ENCODE data around the gene DGKG.

Gene DGKG

DNA sequence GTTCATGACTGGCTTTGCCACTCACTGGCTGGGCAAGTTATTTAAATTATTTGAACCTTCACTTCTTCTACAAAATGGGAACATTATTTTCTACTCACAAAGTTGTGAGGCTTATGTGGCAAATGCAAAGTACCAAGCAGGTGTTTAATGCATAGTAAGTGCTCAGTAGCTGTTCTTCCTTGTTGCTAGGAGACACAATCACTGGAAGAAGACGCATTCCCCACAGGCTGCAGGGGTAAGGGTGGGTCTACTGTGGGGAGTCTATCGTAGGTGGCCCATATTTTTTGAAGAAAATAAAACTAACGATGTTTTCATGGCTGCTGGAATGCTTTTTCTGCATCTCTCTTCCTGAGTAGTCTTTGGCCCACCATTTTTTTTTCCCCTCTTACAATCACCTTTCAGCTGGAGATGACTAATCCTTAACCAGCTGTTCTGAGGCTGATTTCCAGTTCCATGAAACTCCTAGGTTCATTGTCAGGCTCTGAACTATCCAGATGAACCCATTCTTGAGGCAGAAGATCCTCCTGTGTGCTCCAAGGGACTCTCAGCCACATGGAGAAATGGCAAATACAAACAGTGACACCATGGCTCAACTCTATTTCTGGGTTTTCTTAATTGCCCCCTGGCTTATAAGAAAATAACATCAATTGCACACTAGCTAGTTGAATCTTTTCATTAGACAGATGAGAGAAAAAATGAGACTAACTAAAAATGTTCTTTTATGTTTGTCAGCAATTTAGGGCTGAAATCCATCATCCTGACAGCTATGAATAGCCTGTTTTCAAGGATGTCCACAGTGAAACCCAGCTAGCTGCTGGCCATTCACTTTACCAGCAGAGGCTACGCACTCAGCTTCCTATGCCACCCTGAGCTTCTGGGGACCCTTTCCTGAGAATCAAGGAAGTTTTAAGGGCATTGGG, 144.9 kb downstream of the DGKG start:
- no peak for DNase-seq (ENCODE audit: extremely low read depth in 1 of 2, low read depth in 1 of 2)

GRCh38 chr3:186214670-186215069, 147.4 kb downstream of the DGKG start:
- no peak for DNase-seq (ENCODE audit: extremely low read depth in 1 of 2, low read depth in 1 of 2)

GRCh38 chr3:186213946-186214345, 148.1 kb downstream of the DGKG start:
- DNase-seq (ENCODE audit: extremely low read depth in 1 of 2, low read depth in 1 of 2), result no peak

DNA sequence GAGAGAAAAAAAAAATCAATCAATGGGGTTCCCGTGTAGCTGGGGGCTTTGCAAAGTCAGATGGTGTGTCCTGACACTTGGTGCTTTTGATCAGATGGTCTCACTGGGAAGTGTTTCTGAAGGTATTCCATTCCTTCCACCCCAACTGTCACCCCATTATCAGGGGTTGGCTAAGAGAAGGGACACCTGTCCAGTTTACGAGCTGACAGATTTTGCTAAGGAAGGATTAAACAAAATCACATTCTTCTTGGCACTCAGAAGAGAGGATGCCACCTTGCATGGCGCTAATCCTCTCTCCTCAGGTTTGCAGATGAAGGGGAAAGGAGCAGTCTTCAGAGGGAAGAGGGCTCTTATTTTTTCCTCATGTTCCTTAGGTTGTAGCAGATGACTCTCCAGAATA, 149.4 kb downstream of the DGKG start:
- DNase-seq (ENCODE audit: extremely low read depth in 1 of 2, low read depth in 1 of 2), result no peak

DNA sequence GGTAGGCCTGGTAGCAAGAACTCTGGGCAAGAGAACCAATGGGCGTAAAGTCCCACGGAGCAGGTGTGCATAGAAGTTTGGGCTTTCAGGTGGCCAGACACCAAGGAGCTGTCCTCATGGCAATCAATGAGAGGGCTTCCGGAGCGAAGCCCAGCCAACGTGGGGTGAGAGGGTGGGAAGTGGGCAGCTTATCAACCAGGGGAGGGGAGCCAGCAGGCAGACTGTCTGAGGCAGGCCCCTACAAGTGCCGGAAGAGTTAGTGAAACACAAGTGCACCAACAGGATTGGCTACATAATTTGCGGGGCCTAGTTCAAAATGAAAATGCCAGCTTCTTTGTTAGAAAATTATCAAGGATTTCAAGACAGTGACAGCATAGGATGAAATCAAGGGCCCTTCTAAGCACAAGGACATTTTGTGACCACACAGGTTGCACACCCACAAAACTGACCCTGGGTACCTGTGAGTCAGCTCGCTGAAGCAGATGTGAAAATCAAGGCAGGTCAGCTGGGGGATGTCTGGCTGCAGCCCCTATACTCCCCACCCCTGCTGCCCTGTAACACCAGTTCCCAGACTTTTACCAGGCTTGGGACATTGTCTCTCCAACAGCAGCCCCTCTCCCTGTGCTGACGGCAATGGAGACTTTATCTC, 151.1 kb downstream of the DGKG start:
- no peak for DNase-seq (ENCODE audit: extremely low read depth in 1 of 2, low read depth in 1 of 2)

GRCh38 chr3:186209810-186210752, 152.0 kb downstream of the DGKG start:
- DNase-seq (ENCODE audit: extremely low read depth in 1 of 2, low read depth in 1 of 2), result no peak

- no peak for DNase-seq (ENCODE audit: extremely low read depth in 1 of 2, low read depth in 1 of 2)
These were observed 153.6 kb downstream of the DGKG start for GRCh38 chr3:186208296-186208989.

DNA sequence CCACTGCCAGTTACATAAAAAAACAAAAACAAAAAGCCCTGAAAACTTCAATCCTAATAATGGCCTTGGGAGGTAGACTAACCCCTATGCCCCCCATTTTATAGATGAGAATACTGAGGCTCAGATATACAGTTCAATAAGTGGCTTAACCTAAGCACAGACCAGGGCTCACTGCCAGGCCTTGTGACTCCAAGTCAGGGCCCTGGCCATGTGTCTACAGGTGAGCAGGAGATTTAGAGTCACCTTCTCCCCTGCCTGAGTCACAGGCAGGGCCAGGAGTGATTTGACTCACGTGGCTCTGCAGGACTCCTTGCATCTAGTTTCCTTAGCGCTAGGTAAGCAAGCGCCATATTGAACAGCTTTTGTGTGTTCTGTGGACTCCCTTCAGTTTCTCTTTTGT, 154.5 kb downstream of the DGKG start:
- DNase-seq (ENCODE audit: extremely low read depth in 1 of 2, low read depth in 1 of 2), result no peak

DNA sequence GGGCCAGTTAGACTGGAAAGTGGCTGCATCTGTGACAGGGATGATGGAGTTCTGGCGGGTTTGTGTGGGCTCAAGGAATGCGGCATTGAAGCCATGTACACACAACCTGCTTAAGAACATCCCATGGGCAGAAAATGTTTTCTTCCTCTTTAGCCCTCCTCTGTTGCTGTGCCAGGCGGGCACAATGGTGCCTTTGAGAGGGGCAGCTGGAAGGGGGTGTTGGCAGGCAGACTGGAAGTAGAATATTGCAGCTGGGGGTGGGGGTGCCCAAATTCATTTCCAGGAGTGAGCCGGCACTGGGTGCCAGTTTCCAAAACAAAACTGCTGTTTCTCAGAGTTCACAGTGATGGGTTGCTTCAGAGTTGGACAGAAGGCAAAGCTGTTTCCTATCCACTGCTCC, 161.3 kb downstream of the DGKG start:
- DNase-seq (ENCODE audit: extremely low read depth in 1 of 2, low read depth in 1 of 2), result no peak

GRCh38 chr3:186198442-186198841, 163.6 kb downstream of the DGKG start:
- no peak for DNase-seq (ENCODE audit: extremely low read depth in 1 of 2, low read depth in 1 of 2)

GRCh38 chr3:186194451-186194811, 167.6 kb downstream of the DGKG start:
- DNase-seq (ENCODE audit: extremely low read depth in 1 of 2, low read depth in 1 of 2), result no peak

GRCh38 chr3:186193534-186194450, 168.2 kb downstream of the DGKG start:
- no peak for DNase-seq (ENCODE audit: extremely low read depth in 1 of 2, low read depth in 1 of 2)

DNA sequence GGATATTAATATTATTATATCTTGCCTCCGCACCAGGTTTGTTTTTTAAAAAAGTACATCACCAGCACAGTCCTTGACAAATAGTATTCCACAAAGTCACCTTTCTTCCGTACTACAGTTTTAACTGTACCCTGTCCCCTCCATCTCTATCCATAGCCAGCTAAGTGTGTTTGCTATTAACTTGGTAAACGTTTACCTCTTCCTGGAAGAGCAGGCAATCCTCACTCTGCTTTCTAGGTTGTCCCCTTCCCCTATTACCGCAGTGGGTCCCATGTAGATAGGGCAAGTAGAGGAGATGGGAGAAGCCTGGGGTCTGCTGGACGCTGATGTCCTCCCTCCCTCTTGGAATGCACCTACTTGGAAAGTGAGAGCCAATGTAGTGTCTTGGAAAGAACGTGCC, 169.2 kb downstream of the DGKG start:
- DNase-seq (ENCODE audit: extremely low read depth in 1 of 2, low read depth in 1 of 2), result no peak

DNA sequence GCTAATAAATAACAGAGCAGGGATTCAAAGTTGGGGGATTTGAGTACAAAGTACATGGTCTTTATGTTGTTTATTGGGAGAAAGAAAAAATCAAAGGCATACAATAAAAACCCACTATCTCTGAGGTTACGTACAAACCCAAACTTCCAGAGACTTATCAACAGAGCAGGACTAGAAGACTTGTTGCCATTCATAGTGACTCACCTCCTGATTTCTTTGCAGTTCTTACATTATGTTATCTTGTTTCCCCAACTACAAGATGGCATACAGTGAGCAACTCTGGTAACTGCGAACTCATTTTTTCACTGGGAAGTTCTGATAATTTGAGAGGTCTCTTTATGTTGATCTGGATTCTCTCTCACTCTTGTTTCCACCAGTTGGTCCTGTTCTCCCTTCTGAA, 172.5 kb downstream of the DGKG start:
- DNase-seq (ENCODE audit: extremely low read depth in 1 of 2, low read depth in 1 of 2), result no peak

DNA sequence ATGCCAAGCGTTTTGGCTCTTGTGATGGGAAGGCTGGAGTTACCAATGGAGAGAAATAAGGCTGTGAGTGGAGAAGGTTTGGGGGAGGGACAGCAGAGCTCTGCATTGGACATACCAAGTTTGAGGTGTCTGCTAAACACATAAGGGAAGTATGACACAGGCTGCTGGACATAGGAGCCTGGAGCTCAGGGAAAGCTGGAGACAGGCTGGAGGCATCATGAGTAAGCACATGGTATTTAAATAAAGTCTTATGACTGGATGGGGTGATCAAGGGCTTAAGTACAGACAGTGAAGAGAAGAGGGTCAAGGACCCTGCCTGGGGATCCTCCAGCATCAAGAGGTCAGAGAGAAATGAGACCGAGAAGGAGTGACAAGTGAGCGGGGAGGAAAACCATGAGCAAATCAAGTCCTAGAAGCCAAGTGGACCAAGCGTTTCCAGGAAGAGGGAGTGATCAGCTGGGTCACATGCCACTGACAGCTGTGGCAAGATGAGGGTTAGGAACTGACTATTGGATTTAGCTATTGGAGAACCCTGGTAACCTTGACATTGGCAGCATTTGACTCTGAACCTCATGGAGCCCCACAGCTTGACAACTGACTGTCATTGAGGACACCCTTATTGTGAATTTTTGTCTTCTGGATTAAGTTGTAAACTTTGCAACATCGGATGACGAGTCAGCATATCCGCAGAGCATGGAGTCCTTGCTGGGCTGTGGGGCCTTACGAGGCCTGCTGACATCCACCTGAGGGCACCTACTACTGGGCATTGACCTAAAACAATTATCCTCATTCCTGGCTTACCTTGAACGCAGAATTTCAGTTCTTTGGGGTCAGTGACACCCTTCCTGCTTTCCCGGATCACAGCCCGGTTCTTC, 174.4 kb downstream of the DGKG start:
- no peak for DNase-seq (ENCODE audit: extremely low read depth in 1 of 2, low read depth in 1 of 2)

DNA sequence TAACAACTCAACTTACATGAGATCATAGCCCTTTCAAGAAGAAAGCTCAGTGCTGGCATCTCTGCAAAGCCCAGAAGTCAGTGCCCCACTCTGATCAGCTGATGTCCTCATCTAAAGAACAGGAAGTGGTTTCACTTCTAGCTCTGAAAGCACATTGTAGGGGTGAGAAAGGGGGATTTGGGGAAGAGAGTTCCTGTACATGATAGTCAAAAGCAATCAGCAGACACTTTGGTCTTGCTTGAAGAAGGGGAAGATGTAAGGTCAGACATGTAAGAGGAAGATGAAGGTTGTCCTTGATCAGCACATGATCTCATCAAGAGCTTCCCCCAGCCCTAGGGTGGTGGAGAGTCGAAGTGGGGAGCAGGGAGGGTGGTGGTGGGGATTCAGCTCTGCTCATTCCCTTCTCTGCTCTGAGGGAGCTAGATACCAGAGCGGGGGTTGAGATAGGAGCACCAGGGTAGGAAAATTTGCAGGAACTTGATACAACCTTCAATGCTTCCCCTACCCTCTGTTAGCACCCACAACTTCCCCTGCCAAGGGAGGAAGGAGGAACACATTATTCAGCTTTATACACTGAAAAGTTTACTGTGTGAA, 176.7 kb downstream of the DGKG start:
- DNase-seq (ENCODE audit: extremely low read depth in 1 of 2, low read depth in 1 of 2), result no peak

- no peak for DNase-seq (ENCODE audit: extremely low read depth in 1 of 2, low read depth in 1 of 2)
These were observed 178.0 kb downstream of the DGKG start for GRCh38 chr3:186184021-186184420.

GRCh38 chr3:186182850-186183249, 179.2 kb downstream of the DGKG start:
- DNase-seq (ENCODE audit: extremely low read depth in 1 of 2, low read depth in 1 of 2), result no peak

Measured in stimulated activated CD8-positive, alpha-beta memory T cell treated with anti-CD3 and anti-CD28 coated beads, Interleukin-7, amount 100 ng/mL, for 48 hours (primary cell).